Measurements from ENCODE around the gene PKNOX1. TPM values are rescaled to one million over a fixed set of nuclear protein-coding genes. Genes with fewer than 3 reads are reported as not detected.

Gene PKNOX1
- total and polyA plus RNA-seq, 2 of the 13 experiments (the other 11 are each of a cell fraction or from before 2014, with no cell fraction given) = 7.9 to 16.2 TPM

DNA sequence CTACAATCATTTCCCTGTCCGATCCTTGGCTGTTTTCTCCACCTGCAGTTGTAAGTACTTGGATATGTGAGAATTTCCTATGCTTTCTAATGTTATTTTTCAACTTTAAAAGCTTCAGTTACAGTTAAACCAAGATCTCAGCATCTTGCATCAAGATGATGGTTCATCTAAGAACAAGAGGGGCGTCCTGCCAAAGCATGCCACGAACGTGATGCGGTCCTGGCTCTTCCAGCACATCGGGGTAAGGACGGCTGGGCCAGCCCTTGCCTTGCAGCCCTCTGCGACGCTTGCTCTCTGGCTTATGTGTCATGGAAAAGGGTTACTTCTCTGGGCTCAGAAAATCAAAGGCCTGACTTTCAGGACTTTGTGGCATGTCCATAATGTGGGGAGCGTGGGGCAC lies 46.8 kb downstream of the PKNOX1 start (continued):
- TF ChIP-seq, protein P1, sequence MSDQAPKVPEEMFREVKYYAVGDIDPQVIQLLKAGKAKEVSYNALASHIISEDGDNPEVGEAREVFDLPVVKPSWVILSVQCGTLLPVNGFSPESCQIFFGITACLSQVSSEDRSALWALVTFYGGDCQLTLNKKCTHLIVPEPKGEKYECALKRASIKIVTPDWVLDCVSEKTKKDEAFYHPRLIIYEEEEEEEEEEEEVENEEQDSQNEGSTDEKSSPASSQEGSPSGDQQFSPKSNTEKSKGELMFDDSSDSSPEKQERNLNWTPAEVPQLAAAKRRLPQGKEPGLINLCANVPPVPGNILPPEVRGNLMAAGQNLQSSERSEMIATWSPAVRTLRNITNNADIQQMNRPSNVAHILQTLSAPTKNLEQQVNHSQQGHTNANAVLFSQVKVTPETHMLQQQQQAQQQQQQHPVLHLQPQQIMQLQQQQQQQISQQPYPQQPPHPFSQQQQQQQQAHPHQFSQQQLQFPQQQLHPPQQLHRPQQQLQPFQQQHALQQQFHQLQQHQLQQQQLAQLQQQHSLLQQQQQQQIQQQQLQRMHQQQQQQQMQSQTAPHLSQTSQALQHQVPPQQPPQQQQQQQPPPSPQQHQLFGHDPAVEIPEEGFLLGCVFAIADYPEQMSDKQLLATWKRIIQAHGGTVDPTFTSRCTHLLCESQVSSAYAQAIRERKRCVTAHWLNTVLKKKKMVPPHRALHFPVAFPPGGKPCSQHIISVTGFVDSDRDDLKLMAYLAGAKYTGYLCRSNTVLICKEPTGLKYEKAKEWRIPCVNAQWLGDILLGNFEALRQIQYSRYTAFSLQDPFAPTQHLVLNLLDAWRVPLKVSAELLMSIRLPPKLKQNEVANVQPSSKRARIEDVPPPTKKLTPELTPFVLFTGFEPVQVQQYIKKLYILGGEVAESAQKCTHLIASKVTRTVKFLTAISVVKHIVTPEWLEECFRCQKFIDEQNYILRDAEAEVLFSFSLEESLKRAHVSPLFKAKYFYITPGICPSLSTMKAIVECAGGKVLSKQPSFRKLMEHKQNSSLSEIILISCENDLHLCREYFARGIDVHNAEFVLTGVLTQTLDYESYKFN (CRISPR knock-in tag; conservative IDR thresholded peaks at IDR 0.05) = no peak

GRCh38 chr21:43021756-43022600 lies 47.6 kb downstream of the PKNOX1 start:
- in situ Hi-C loops (cut with HindIII; ENCODE audit: extremely low pct_ligation_motif_present, low pct_unique_long_range_greater_than_20kb) (no loop called here), intact Hi-C loops (cut with micrococcal nuclease; ENCODE audit: unreplicated experiment) (no loop called here)
- Histone ChIP-seq H3K4me2 (ENCODE audit: low read depth, low read length) (no peak overlapping the region), H3K9me3 (ENCODE audit: low read length) (no peaks in the 10 kb centered on the region), H2AFZ (ENCODE audit: low read length) (no peak overlapping the region), H3K4me3 (replicated peaks in 1 of 3; ENCODE audit: insufficient read depth in 1 of 3, low read depth in 2 of 3, low read length in 3 of 3) (no peak overlapping the region), H3K9ac (ENCODE audit: insufficient read depth, low read depth, low read length) (no peak overlapping the region), H3K79me2 (ENCODE audit: insufficient read depth, low read length) (no peaks in the 10 kb centered on the region), H4K20me1 (ENCODE audit: insufficient read depth, low read length) (no peaks in the 10 kb centered on the region), H3K27me3 (ENCODE audit: control insufficient read depth in 1 of 2, insufficient read depth in 2 of 2, low read length in 2 of 2) (no peaks in the 10 kb centered on the region), H3K27ac (ENCODE audit: extremely low read length, insufficient read depth, low read length) (no peak overlapping the region), H3K4me1 (ENCODE audit: insufficient read depth, low read length) (no peaks in the 10 kb centered on the region), H3K36me3 (replicated peaks in 1 of 2; ENCODE audit: control insufficient read depth in 1 of 2, insufficient read depth in 2 of 2, low read length in 2 of 2) (peaks cover 14 to 34% of the 10 kb centered on the region in 2 experiments; a peak in 4 of 5 replicates)
- no peak for ATAC-seq
- BruUV-seq (replicated peaks) = no TSS peak
- no peak for DNase-seq (ENCODE audit: low spot score)
- ChIA-PET CTCF (ENCODE audit: low intra/inter-chr PET ratio, low total read pairs) (no interaction called here), POLR2A (no interaction called here)
- no peak for FAIRE-seq
- 98% methylated on average over 12 of the region's 28 CpGs for WGBS (ENCODE audit: low lambda C conversion rate)
- TF ChIP-seq ADNP (CRISPR knock-in tag; IDR thresholded peaks at IDR 0.05) (no peak), ZBTB44 (CRISPR knock-in tag; IDR thresholded peaks at IDR 0.05) (no peak), ZNF329 (CRISPR knock-in tag; IDR thresholded peaks at IDR 0.05; ENCODE audit: low read depth) (no peak), ZFP41 (CRISPR knock-in tag; IDR thresholded peaks at IDR 0.05; ENCODE audit: borderline replicate concordance) (no peak), JUN (CRISPR knock-in tag; IDR thresholded peaks at IDR 0.05) (no peak), ZNF558 (CRISPR knock-in tag; IDR thresholded peaks at IDR 0.05; ENCODE audit: borderline replicate concordance) (no peak), FIP1L1 (IDR thresholded peaks at IDR 0.05; ENCODE audit: borderline replicate concordance, insufficient read depth, low read depth, low read length) (no peak)
- TF ChIP-seq, protein P2, sequence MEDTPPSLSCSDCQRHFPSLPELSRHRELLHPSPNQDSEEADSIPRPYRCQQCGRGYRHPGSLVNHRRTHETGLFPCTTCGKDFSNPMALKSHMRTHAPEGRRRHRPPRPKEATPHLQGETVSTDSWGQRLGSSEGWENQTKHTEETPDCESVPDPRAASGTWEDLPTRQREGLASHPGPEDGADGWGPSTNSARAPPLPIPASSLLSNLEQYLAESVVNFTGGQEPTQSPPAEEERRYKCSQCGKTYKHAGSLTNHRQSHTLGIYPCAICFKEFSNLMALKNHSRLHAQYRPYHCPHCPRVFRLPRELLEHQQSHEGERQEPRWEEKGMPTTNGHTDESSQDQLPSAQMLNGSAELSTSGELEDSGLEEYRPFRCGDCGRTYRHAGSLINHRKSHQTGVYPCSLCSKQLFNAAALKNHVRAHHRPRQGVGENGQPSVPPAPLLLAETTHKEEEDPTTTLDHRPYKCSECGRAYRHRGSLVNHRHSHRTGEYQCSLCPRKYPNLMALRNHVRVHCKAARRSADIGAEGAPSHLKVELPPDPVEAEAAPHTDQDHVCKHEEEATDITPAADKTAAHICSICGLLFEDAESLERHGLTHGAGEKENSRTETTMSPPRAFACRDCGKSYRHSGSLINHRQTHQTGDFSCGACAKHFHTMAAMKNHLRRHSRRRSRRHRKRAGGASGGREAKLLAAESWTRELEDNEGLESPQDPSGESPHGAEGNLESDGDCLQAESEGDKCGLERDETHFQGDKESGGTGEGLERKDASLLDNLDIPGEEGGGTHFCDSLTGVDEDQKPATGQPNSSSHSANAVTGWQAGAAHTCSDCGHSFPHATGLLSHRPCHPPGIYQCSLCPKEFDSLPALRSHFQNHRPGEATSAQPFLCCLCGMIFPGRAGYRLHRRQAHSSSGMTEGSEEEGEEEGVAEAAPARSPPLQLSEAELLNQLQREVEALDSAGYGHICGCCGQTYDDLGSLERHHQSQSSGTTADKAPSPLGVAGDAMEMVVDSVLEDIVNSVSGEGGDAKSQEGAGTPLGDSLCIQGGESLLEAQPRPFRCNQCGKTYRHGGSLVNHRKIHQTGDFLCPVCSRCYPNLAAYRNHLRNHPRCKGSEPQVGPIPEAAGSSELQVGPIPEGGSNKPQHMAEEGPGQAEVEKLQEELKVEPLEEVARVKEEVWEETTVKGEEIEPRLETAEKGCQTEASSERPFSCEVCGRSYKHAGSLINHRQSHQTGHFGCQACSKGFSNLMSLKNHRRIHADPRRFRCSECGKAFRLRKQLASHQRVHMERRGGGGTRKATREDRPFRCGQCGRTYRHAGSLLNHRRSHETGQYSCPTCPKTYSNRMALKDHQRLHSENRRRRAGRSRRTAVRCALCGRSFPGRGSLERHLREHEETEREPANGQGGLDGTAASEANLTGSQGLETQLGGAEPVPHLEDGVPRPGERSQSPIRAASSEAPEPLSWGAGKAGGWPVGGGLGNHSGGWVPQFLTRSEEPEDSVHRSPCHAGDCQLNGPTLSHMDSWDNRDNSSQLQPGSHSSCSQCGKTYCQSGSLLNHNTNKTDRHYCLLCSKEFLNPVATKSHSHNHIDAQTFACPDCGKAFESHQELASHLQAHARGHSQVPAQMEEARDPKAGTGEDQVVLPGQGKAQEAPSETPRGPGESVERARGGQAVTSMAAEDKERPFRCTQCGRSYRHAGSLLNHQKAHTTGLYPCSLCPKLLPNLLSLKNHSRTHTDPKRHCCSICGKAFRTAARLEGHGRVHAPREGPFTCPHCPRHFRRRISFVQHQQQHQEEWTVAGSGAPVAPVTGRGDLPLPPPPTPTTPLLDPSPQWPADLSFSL (CRISPR knock-in tag; IDR thresholded peaks at IDR 0.05) = no peak
